GM10266 (cell line): ENCODE measurements around the gene PTAFR.

Experiments used
- DNase-seq: peaks from one replicate; pipeline ENCODE4 v3.0.0; 2012; ENCODE audit errors: extremely low spot score
- TF ChIP-seq, protein P1 (sequence below): IDR thresholded peaks from 2 replicates; pipeline ENCODE4 v1.5.1; 2012; ENCODE audit warnings: mild to moderate bottlenecking, low read depth; ENCODE audit not compliant: control insufficient read depth, insufficient read depth; ENCODE audit errors: missing control alignments

PTAFR gene

GRCh38 chr1:28176492-28177470, at the start of gene PTAFR:
TSS of gene PTAFR (minus strand) at chr1:28176690. CDS start at chr1:28151021, 25,669 bp downstream.
- DNase-seq, result peak; percentile 26
- TF ChIP-seq, protein P1, sequence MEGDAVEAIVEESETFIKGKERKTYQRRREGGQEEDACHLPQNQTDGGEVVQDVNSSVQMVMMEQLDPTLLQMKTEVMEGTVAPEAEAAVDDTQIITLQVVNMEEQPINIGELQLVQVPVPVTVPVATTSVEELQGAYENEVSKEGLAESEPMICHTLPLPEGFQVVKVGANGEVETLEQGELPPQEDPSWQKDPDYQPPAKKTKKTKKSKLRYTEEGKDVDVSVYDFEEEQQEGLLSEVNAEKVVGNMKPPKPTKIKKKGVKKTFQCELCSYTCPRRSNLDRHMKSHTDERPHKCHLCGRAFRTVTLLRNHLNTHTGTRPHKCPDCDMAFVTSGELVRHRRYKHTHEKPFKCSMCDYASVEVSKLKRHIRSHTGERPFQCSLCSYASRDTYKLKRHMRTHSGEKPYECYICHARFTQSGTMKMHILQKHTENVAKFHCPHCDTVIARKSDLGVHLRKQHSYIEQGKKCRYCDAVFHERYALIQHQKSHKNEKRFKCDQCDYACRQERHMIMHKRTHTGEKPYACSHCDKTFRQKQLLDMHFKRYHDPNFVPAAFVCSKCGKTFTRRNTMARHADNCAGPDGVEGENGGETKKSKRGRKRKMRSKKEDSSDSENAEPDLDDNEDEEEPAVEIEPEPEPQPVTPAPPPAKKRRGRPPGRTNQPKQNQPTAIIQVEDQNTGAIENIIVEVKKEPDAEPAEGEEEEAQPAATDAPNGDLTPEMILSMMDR, result no peak

GRCh38 chr1:28213315-28213714, 36.8 kb upstream of the PTAFR start:
- TF ChIP-seq, protein P1, result no peak
- DNase-seq, result no peak

- DNase-seq, result no peak
- TF ChIP-seq, protein P1, result no peak
Observed at GRCh38 chr1:28209700-28210099, 33.2 kb upstream of the PTAFR start.

- peak; percentile 51 for DNase-seq
- TF ChIP-seq, protein P1, result peak; percentile 82
Observed at GRCh38 chr1:28208818-28209441, 32.4 kb upstream of the PTAFR start.

GRCh38 chr1:28205243-28205642, 28.8 kb upstream of the PTAFR start:
- no peak for DNase-seq
- TF ChIP-seq, protein P1, result no peak

DNA sequence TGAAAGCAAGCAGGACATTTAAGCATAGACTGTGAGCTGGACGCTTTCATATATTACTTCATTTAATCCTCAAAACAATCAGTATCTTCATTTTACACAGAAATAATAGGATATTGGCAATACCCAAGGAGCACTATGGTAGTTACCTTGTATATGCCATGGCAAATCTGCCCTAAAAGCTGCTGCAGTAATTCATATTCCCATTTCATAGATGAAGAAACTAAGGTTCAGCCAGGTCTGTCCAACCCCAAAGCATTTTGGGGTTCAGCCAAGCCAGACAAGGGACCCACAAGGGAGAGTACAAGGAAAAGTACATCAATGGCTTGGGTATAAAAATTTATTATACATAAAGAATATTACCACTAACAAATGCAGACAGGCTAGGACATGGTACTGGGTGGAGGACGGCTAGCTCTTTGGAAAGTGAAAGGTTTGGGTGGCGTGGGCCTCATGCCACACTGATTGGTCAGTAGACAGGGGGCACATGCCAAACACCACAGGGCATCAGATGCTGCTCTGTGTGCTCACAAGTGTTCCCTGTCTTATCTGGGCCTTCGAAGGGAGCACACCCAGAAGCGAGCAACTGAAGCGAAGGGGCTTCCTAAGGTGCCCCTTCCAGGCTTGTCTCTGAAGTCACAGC, 23.9 kb upstream of the PTAFR start:
- TF ChIP-seq, protein P1, result no peak
- DNase-seq, result no peak
